Sigmoid colon (tissue), 7 donors: ENCODE data around the gene ATP1A1. TPM values are rescaled to one million over a fixed set of nuclear protein-coding genes. Genes with fewer than 3 reads are reported as not detected.

Experiments used
- DNase-seq: peaks from one replicate; pipeline ENCODE4 v3.0.0-alpha.2; 2019
- H3K27ac ChIP-seq, 4 donors: fragments of 200-600 bp; sonication (generic); one replicate each; pipeline ENCODE4 v1.5.1; 2016 to 2019; ENCODE audit warnings: mild to moderate bottlenecking in 1 of 4
- H3K27me3 ChIP-seq, 3 donors: fragments of 200-600 bp; sonication (generic); one replicate each; pipeline ENCODE4 v1.5.1; 2019; ENCODE audit warnings: mild to moderate bottlenecking in 1 of 3
- H3K36me3 ChIP-seq, 4 donors: fragments of 200-600 bp; sonication (generic); one replicate each; pipeline ENCODE4 v1.5.1; 2016 to 2019
- H3K4me1 ChIP-seq, 4 donors: fragments of 200-600 bp; sonication (generic); one replicate each; pipeline ENCODE4 v1.5.1; 2017 to 2019
- H3K4me3 ChIP-seq, 4 donors: fragments of 200-600 bp; sonication (generic); one replicate each; pipeline ENCODE4 v1.5.1; 2017 to 2019; ENCODE audit warnings: mild to moderate bottlenecking in 2 of 4, moderate library complexity in 1 of 4
- H3K9me3 ChIP-seq, 4 donors: fragments of 200-600 bp in 3 of 4; sonication (generic) in 3 of 4; one replicate each; pipeline versions ENCODE4 v1.5.1 to v1.6.1; 2013 to 2019
- EP300 ChIP-seq, 4 donors: sonication (generic); formaldehyde crosslinking; IDR thresholded peaks; one replicate each; pipeline ENCODE4 v1.6.1; 2017; ENCODE audit warnings: antibody characterized with exemption in 4 of 4
- POLR2A ChIP-seq, 2 donors: fragments of 450-650 bp; IDR thresholded peaks; one replicate each; pipeline ENCODE4 v1.6.1; 2016; ENCODE audit warnings: antibody characterized with exemption in 2 of 2, mild to moderate bottlenecking in 2 of 2, moderate library complexity in 2 of 2
- POLR2AphosphoS5 ChIP-seq, 4 donors: sonication (generic); formaldehyde crosslinking; IDR thresholded peaks; one replicate each; pipeline ENCODE4 v1.6.1; 2017; ENCODE audit warnings: antibody characterized with exemption in 4 of 4
- WGBS, 2 donors: extraction: QIAGEN DNeasy Blood & Tissue Kit; methylation state at CpG; one replicate each; pipeline ENCODE4 v1.1.7; 2013; 5-methylcytosine and 5-hydroxymethylcytosine counted together
- intact Hi-C: fragments of 100-400 bp; cut with DNase I; formaldehyde crosslinking; loops from one replicate; pipeline ENCODE4 v1.15.1; 2023
- polyA plus RNA-seq, 3 donors: library from polyadenylated mRNA; stranded (reverse); fragments of 200-250 nt; gene quantifications; one replicate each; pipeline ENCODE4 v1.2.3, GENCODE V29; 2013
- total RNA-seq, 4 donors: library from RNA; depleted of rRNA; stranded (reverse); fragments of >200 nt; gene quantifications; one replicate each; pipeline ENCODE4 v1.1.0, GENCODE V29; 2016
- TF ChIP-seq, protein P1 (sequence below), 4 experiments: fragments of 450-650 bp in 3 of 4; fragments of 200-600 bp in 1 of 4; IDR thresholded peaks; one replicate each; pipeline ENCODE4 v1.5.1; 2016 to 2019; ENCODE audit warnings: antibody characterized with exemption in 4 of 4, mild to moderate bottlenecking in 3 of 4, moderate library complexity in 2 of 4
- donor health status: healthy with polysubstance abuse.
- donor health status: Bipolar disorder and iron deficiency.
- donor health status: healthy.

Gene ATP1A1
- total and polyA plus RNA-seq, 7 donors, result 88.6 to 1,099 (median 101) TPM

DNA sequence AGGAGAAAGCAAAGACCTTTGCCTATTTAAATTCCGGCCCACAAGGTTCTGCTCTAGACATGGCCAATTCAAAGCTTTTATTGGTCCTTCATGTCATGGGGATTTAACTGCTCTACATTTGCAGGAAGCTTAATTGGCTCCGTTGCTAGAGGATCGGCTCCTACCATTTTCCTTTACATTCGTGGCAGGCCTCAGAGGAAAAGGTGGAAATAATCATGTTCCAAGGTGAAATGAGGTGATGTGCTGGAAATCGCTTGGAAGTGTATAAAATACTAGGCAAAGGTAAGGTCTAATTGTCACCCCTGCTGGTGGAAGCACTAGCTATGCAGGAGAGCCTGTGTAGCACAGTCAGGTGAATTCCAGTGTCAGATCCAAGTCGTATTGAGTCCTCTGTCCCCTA is 55.5 kb downstream of the ATP1A1 start:
- Histone ChIP-seq H3K4me1 (no peaks in the 10 kb centered on the region), H3K9me3 (no peaks in the 10 kb centered on the region), H3K27ac (no peak overlapping the region), H3K36me3 (no peaks in the 10 kb centered on the region), H3K27me3 (no peaks in the 10 kb centered on the region), H3K4me3 (no peak overlapping the region)
- TF ChIP-seq EP300 (IDR thresholded peaks at IDR 0.05) (no peak), POLR2A (IDR thresholded peaks at IDR 0.05) (no peak), POLR2AphosphoS5 (IDR thresholded peaks at IDR 0.05) (no peak)
- TF ChIP-seq, protein P1, sequence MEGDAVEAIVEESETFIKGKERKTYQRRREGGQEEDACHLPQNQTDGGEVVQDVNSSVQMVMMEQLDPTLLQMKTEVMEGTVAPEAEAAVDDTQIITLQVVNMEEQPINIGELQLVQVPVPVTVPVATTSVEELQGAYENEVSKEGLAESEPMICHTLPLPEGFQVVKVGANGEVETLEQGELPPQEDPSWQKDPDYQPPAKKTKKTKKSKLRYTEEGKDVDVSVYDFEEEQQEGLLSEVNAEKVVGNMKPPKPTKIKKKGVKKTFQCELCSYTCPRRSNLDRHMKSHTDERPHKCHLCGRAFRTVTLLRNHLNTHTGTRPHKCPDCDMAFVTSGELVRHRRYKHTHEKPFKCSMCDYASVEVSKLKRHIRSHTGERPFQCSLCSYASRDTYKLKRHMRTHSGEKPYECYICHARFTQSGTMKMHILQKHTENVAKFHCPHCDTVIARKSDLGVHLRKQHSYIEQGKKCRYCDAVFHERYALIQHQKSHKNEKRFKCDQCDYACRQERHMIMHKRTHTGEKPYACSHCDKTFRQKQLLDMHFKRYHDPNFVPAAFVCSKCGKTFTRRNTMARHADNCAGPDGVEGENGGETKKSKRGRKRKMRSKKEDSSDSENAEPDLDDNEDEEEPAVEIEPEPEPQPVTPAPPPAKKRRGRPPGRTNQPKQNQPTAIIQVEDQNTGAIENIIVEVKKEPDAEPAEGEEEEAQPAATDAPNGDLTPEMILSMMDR (IDR thresholded peaks at IDR 0.05), result no peak
- intact Hi-C loops, result no loop called here
- WGBS, 2 donors, result 87 to 90% methylated on average over 6 of the region's 6 CpGs
- no peak for DNase-seq

DNA sequence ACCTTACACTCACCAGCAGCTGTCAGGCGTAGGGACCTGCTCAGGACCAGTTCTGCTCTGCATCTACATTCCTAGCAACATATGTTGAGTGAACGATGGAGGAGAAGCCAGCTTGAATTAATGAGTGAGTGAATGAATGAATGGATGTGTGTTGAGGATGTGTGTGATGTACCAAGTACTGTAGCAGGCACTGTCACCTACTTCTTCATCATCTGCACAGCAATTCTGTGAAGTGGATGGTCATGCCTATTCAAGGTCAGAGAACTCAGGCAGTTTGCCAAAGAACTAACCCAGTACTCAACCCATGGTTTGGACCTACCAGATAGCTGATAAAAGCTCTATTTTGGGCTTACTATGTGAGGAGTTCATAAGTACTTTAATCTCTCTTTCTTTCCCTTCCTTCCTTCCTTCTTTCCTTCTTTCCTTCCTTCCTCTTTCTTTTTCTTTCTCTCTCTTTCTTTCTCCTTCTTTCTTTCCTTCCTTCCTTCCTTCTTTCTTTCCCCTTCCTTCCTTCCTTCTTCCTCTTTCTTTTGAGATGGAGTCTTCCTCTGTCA is 56.9 kb downstream of the ATP1A1 start:
- WGBS, 2 donors, result 87 to 96% methylated on average over 2 of the region's 2 CpGs
- intact Hi-C loops, result no loop called here
- DNase-seq, result no peak

DNA sequence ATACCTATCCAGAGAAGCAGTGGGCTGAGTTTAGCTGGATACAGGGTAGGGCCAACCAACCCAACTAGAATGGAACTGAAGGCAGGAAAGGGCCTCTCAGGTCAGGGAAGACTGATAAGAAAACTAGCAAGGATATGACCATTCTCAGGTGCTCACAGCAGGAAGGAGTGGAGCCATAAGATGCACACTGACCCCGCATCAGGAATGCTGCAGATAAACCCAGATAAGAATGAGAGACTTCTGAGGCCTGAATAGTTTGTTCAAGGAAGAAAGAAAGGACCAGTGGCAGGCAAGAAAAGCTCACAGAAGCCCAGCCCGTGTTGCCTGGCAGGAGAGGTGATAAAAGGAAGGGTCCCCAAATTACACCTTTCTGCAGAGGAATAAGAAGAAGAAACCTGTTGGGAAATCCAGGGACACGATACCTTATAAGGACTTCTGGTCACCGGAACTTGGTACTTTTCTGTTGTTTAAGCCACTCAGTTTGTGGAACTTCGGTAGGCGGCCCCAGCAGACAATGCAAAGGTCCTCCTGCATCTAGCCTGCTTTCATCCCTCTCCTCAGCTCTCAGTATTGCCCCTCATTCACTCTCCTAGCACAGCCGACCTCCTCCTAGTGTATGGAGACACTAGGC is 58.9 kb downstream of the ATP1A1 start:
- WGBS, 2 donors, result 85 to 87% methylated on average over 7 of the region's 7 CpGs
- Histone ChIP-seq H3K4me3 (no peak overlapping the region), H3K9me3 (no peaks in the 10 kb centered on the region), H3K36me3 (no peaks in the 10 kb centered on the region), H3K27me3 (no peaks in the 10 kb centered on the region), H3K4me1 (no peaks in the 10 kb centered on the region), H3K27ac (no peak overlapping the region)
- no peak for DNase-seq
- TF ChIP-seq POLR2A (IDR thresholded peaks at IDR 0.05), result no peak
- no peak for TF ChIP-seq POLR2AphosphoS5 (IDR thresholded peaks at IDR 0.05)
- no peak for TF ChIP-seq EP300 (IDR thresholded peaks at IDR 0.05)
- TF ChIP-seq, protein P1 (IDR thresholded peaks at IDR 0.05), result no peak
- intact Hi-C loops, result no loop called here

More for the DNA sequence above, 56.9 kb downstream of the ATP1A1 start:
- H3K36me3 ChIP-seq, result no peaks in the 10 kb centered on the region
- no peak overlapping the region for H3K27ac ChIP-seq
- H3K4me3 ChIP-seq, result no peak overlapping the region
- no peaks in the 10 kb centered on the region for H3K9me3 ChIP-seq
- H3K4me1 ChIP-seq, result no peaks in the 10 kb centered on the region
- TF ChIP-seq, protein P1 (IDR thresholded peaks at IDR 0.05), result no peak
- TF ChIP-seq POLR2A (IDR thresholded peaks at IDR 0.05), result no peak
- TF ChIP-seq POLR2AphosphoS5 (IDR thresholded peaks at IDR 0.05), result no peak
- TF ChIP-seq EP300 (IDR thresholded peaks at IDR 0.05), result no peak
- no peaks in the 10 kb centered on the region for H3K27me3 ChIP-seq

DNA sequence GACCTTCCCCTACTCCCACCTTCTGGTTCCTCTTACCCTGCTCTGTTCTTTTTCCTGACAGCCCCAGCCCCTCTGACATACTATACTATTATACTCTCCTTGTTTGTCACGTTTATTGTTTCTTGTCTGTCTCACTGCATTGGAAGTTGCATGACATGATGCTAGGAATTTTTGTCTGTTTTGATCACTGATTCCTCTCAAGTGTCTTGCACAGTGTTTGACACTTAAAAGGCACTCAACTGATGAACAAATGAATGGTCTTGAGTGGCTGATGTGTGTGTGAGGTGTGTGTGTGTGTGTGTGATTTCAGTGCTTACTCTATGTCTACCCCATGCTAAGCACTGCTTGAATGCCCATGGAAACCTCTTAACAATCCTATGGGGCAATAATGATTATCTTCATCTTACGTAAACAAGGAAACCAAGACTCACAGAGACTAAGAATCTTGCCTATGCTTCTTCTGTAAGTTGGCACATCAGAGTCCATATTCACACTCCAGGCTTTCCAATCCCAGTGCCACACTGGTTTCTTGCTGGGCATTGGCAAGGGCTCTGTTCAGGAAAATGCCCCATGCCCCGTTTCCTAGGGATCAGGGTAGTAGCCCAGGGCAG is 59.7 kb downstream of the ATP1A1 start:
- TF ChIP-seq POLR2AphosphoS5 (IDR thresholded peaks at IDR 0.05) (no peak), POLR2A (IDR thresholded peaks at IDR 0.05) (no peak), EP300 (IDR thresholded peaks at IDR 0.05) (no peak)
- TF ChIP-seq, protein P1 (IDR thresholded peaks at IDR 0.05), result no peak
- Histone ChIP-seq H3K27me3 (no peaks in the 10 kb centered on the region), H3K4me3 (no peak overlapping the region), H3K36me3 (no peaks in the 10 kb centered on the region), H3K9me3 (no peaks in the 10 kb centered on the region), H3K4me1 (no peaks in the 10 kb centered on the region), H3K27ac (no peak overlapping the region)
- DNase-seq, result no peak
- intact Hi-C loops, result no loop called here
- 39 to 63% methylated on average over 3 of the region's 3 CpGs for WGBS, 2 donors
